ENCODE results near the gene SEMA3G.

Gene SEMA3G

DNA sequence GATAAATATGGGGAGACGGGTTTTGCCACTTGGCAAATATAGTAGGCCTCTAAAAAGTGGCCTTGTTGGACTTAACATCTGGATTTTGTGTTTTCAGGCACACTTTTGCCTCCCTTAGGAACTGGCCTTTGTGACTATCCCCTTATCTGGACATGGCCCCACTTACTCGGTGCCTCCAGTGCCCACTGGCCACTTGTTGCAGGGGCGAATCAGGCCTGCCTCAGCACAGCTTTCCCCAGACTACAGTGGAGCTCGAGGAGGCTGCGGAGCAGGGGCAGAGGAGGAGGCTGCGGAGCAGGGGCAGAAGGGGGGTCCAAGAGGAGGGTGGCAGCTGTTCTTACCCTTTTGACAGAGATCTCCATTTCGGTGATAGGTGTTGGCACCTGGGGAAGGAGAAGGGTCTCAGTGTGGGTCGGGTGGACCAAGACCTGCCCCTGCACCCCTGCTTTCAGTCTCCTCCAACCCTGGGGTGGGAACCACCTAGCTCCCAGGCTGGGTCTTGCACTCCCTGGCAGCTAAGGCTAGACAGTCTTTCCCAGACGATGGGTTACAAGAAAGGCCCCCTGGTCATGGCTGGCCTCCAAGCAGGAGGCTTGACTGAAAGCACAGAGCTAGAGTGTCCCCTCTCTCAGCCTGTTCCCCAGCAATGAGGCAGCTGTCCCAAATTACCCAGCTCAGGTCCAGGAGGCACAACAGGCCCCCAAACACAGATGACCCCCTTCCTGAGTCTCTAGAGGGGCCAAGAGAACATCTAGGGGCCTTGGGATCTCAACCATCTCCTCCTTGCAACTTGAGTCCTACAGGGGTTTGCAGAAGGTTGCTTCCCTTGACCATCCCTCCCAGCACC, 6.1 kb downstream of the SEMA3G start:
- FAIRE-seq = no peak

DNA sequence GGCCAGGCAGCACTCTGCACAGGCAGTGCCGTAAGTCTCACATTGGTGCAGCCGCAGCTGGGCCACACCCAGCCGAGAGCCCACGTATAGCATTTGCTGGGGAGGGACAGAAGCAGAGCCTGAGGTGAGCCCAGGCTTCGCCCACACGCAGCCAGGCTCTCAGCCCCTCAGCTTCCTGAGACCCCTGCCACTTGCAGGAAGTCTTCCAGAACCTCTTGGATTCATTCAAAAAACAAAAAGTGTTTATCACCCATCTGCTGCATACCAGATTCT, 6.9 kb downstream of the SEMA3G start:
- no peak for FAIRE-seq

DNA sequence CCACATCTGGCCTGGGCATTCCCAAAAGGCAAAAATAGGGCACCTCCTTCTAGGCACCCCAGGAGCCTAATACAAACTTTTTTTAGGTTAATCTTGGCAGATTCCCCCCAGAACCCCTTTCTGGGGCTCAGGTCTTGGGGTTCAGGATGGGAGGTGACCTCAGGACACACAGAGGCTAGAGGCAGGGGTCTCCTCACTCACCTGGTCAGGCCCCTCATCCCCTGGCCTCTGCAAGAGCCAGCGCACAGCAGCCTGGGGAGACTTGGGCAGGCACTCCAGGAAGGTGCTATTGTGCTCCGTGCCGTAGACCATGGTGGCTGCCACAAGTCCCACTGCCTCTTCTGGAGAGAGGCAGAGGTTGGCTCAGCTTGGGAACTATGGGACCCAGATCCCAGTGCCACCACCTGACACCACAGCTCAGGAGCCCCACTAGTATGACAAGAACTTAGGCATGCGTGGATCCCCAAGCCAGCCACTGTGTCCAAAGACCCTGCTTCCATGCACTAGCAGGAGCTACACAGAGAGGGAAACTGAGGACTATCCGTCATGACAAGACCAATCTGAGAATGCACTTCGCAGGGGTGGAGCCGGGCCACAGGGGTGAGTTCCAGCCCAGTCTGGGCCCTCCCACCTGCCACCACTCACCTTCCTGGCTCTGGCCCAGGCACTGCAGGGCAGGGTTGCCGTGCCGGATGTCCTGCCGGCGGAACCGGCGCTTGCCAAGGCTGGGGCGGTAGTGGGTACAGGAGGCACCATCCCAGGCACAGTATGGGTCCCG, 7.4 kb downstream of the SEMA3G start:
- FAIRE-seq = no peak

DNA sequence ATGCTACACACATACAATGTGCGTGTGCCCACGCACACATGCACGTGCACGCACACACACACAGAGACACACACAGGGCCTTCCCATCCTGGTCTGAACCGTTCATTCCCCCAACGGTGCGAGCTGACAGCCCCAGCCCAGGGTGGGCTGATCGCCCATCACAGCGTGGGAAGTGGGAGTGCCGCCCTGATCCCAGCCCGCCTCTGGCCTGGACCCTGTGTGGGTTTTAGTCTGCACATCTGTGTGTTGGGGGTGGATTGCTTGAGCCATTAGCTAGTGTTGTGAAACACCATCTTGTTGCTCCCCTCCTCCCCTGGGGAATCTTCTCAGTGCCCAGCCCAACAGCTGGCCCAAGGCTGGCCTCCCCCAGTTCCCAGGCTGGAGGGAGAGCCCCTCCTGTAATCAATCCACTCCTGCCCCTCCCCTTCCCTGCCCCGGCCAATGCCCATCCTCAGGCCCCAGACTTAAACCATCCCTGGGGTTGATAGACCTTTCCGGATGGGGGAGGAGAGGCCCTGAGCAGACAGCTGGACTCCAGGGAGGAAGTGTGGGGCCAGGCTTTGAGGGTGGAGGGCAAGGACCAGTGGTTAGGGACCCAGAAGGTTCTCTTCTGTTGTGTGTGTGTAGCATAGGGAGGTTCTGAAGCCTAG, 8.3 kb downstream of the SEMA3G start:
- no peak for FAIRE-seq

GRCh38 chr3:52435246-52436101, 9.4 kb downstream of the SEMA3G start:
- no peak for FAIRE-seq

DNA sequence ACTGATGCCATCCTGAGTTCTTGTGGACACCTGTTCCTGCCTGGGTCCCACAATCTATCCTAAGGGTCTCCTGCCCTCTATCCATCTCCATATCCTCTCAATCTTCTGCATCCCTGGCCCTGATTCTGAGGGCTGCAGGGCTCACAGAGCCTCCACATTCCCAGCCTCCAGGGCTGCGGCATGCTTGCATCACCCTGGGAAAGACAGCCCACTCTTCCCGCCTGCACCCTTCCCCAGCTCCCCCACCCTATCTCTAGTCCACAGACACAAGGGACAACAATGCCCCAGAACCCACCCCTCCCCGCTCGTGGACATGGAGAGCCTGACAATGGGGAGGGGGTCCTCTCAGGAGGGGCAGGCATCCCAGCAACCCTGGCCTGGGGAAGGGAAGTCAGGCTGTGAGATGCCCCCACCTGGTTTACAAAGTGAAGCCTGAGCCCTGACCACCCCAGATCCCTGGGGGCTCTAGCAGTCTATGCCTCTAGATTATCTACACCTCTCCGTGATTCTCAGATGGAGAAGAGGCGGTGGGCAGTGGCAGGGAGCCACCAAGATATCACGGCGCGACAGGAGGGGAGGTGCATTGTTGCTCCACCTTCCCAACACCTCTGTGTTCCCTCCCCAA, 10.3 kb downstream of the SEMA3G start:
- FAIRE-seq = no peak

DNA sequence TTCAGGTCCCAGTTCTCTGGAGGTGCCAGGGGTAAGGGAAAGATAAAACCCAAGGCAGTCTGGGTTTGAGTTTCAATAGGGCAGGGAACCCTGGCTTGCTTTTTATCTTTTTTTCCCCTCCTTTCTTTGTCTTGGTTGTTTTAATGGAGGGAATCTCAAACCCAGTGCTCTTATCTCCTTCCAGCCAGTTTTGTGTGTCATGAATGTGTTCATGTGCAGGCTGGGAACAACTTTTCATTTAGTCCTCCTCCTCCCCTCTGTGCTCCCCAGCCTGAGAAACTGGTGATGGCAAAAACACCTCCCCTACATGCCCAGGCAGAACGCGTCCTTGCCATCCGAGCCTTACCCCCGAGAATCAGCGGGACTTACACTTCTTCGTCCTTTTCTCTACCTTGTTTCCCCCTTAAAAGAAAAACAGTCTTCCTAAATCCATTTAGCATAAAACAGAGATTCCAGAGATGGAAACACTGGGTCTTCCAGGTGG, 10.9 kb downstream of the SEMA3G start:
- no peak for FAIRE-seq

DNA sequence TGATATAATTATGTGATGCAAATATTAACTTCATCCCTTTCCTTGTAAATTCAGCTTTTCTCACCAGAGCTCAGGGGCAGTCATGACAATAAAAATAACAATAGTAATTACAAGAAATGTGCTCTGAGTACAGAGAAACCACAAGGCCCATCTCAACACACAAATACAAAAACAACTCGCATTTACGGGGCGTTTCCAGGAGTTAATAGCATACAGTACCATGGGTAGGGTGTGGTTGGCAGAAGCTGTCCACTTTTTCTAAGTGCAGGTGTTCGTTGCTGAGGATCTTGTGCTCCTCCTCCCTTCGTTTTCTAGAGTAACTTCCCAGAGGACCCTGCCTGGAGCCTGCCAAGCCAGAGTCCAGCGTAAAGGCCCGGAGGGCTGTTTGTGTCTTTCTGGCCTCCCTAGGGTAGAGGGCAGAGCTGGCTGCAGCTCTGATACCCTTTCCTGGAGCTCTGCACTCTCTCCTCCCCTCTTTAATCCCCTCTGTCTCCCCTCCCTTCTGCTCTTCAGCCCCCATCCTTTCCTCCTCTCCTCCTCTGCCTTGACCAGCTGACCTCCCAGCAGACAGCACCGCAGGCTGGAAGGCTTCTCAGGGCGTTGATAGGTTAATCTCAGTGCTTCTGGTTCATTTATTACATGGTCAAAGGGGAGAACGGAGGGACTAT, 11.4 kb downstream of the SEMA3G start:
- FAIRE-seq = no peak

DNA sequence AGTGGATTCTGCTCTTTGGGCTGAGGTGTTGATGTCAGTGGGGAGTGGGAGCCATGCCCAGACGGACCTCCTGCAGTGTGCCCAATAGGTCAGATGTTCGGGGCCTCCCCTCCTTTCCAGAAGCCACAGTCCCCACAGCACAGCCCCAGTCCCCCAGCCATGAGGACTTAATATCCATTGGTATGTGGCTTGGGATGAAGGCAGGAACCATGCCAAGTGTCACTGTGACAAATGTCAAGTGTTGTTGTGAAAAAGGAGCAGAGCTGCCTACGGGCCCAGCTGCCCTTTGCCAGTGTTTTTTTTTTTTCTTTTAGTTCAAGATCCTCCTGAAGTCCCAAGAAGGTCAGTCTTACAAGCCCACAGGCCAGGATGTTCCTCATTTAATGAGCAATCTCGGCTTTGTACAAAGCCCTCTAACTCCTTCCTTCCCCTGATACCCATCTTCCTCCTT, 12.2 kb downstream of the SEMA3G start:
- FAIRE-seq = no peak

DNA sequence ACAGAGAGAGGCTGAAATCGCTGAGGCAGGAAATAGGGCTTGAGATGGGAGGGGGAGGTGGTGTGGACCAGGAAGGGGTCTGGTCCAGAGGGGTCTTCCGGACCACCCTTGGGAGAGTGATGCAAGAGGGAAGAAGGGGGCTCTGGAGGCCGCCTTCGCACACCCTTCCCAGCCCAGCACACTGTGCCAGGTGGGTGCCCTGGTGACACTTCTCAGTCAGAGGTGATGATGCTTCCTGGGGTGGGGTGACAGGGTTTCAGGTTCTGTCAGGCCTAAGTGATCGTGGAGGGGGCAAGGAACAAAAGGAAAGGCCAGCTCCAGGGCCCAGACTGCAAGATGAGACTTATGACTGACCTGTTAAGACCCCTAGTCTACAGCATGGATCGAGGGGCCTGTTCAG, 12.7 kb downstream of the SEMA3G start:
- FAIRE-seq = no peak

DNA sequence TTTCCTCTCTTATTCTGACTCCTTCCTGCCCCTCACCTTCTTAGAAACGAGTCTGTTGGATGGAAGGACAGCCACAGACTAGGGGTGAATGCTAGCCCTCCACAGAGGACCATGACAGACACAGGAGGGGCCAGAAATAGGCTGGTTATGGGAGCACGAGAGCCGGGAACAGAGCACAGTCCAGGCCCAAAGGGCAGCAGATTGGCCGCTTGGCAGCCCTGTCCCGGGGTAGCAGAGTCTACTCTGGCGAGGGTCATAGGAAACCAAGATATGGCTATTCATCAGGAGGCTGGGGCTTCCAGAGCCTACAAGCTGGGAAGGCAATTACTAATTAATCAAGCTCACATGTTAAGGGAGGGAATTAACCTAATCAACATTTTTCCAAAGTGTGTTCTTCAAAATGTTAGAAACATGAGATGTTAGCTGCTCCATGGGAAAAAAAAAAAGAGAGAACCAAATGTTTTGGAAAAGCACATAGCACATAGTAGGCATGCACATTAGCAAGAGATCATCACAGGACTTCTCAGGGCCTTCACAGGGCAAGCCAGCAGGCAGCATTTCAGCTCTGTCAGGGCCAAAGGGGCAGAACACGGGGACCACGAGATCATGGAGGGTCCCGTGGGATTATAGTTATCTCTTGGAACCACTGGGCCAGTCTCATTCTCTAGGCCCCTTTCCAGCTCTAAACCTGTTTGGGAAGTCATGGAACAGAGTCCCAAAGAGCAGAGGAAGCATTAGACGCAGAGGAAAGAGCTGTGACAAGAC, 13.3 kb downstream of the SEMA3G start:
- FAIRE-seq = no peak

- FAIRE-seq = no peak
These were observed 14.5 kb downstream of the SEMA3G start for GRCh38 chr3:52430416-52430810.

GRCh38 chr3:52429779-52430415, 15.0 kb downstream of the SEMA3G start:
- FAIRE-seq = no peak

- FAIRE-seq = no peak
These were observed 15.9 kb downstream of the SEMA3G start for GRCh38 chr3:52429031-52429430.

DNA sequence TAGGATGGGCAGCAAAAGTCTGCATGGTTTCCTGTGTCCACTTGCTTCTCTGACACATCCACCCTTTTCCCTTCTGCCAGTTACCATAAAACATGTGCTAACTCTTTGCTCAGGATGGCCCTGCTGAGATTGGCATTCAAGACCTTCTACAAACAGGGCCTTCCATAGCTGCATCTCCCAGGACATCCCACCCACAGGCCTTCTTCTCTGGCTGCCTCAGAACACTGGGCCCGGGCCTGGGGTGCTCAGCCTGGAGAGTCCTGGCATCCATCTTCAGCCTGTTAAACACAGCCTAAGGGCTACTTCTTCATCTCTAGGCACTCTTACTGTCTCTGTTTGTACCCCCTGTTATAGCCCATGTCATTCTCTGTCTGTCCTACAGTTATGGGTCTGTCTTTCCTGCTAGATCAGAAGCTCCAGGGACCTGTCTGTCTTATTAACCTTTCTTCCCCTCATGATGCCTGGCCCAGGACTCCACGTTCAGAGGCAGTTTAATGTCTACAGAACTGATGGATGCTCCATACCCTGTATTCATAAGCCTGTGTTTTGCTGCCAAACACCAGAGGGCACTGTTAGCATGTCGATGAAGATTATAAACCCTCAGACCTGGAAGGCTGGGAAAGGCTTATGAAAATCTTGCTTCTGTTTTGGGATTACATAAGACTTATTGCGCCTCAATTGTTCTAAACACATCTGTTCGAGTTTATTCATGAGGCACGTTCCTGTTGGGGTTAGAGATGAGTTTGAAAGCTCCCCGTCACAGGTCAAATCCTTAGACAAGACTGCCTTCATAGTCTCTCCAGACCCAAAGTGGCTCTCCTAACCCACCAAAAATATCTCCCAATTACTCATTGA, 16.5 kb downstream of the SEMA3G start:
- peak; percentile 94 for FAIRE-seq

GRCh38 chr3:52423173-52423572, 21.7 kb downstream of the SEMA3G start:
- no peak for FAIRE-seq

GRCh38 chr3:52422669-52423068, 22.2 kb downstream of the SEMA3G start:
- no peak for FAIRE-seq

- no peak for FAIRE-seq
These were observed 24.5 kb downstream of the SEMA3G start for GRCh38 chr3:52420388-52420787.

DNA sequence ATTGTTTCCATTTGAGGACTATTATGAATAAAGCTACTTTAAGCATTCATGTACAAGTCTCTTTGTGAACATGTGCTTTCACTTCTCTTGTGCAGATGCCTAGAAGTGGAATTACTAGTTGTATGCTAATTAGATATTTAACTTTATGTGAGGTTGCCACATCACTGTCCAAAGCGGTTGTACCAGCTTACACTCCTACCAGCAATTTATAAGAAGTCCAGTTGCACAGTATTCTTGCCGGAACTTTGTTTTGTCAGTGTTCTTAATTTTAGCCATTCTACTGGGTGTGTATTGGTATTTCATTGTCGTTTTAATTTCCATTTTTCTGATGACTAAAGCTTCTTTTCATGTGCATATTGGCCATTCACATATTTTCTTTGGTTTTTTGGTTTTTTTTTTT, 29.1 kb downstream of the SEMA3G start:
- no peak for FAIRE-seq
